Naive thymus-derived CD8-positive, alpha-beta T cell (primary cell): ENCODE data around the gene LCK. TPM values are rescaled to one million over a fixed set of nuclear protein-coding genes. Genes with fewer than 3 reads are reported as not detected.

ENCODE experiments used
- ATAC-seq, 2 donors: fragments of 150-1000 bp; cut with Tn5 transposase in 1 of 2; sonication (Bioruptor Pico), chemical (Tn5 transposase) in 1 of 2; 1 replicate in 1 of 2; 2 replicates in 1 of 2; pipeline ENCODE4 v1.10.0; 2021; ENCODE audit warnings: mild to moderate bottlenecking in 2 of 2, moderate library complexity in 2 of 2
- POLR2A ChIA-PET: fragments of 350-600 bp; sonication (Branson Sonifier 250); formaldehyde crosslinking; loops from one replicate; lab custom pipeline; 2021; ENCODE audit warnings: antibody characterized with exemption; lab: Charles Lee
- DNase-seq, 10 donors: peaks; one replicate each; pipeline versions ENCODE4 v3.0.0 to v3.0.0-alpha.2; 2020 to 2022
- H3K27ac Mint-ChIP-seq, 10 donors: one replicate each; pipeline ENCODE4 v1.8.0; 2020 to 2022; ENCODE audit warnings: mild to moderate bottlenecking in 10 of 10, mixed read lengths in 10 of 10, moderate library complexity in 4 of 10, inconsistent platforms in 1 of 10
- H3K27me3 Mint-ChIP-seq, 5 donors: one replicate each; pipeline ENCODE4 v1.8.0; 2021 to 2022; ENCODE audit warnings: mixed read lengths in 5 of 5
- H3K36me3 Mint-ChIP-seq, 3 donors: one replicate each; pipeline ENCODE4 v1.8.0; 2020 to 2022; ENCODE audit warnings: mixed read lengths in 3 of 3, mild to moderate bottlenecking in 2 of 3, inconsistent platforms in 1 of 3
- H3K4me1 Mint-ChIP-seq, 4 donors: one replicate each; pipeline ENCODE4 v1.8.0; 2021 to 2022; ENCODE audit warnings: mixed read lengths in 4 of 4
- H3K4me3 Mint-ChIP-seq, 10 donors: one replicate each; pipeline ENCODE4 v1.8.0; 2020 to 2022; ENCODE audit warnings: mild to moderate bottlenecking in 10 of 10, mixed read lengths in 10 of 10, moderate library complexity in 6 of 10, inconsistent platforms in 1 of 10
- H3K9me3 Mint-ChIP-seq, 9 donors: one replicate each; pipeline ENCODE4 v1.8.0; 2020 to 2022; ENCODE audit warnings: mixed read lengths in 9 of 9, mild to moderate bottlenecking in 3 of 9, inconsistent platforms in 1 of 9, moderate library complexity in 1 of 9
- polyA plus RNA-seq, 3 donors: library from polyadenylated mRNA; unstranded; fragments of 300-500 nt; fragmentation: Illumina TruSeq; gene quantifications; one replicate each; pipeline ENCODE4 v1.2.3, GENCODE V29; 2021
- total RNA-seq, 8 experiments: library from RNA in 2 of 8; stranded (reverse) in 2 of 8; gene quantifications; one replicate each; pipeline ENCODE4 v1.2.3 and lab custom pipeline; 2021 to 2026

The LCK gene
- total and polyA plus RNA-seq, 5 experiments from 2014 or later = 509 to 1,069 (median 876) TPM

DNA sequence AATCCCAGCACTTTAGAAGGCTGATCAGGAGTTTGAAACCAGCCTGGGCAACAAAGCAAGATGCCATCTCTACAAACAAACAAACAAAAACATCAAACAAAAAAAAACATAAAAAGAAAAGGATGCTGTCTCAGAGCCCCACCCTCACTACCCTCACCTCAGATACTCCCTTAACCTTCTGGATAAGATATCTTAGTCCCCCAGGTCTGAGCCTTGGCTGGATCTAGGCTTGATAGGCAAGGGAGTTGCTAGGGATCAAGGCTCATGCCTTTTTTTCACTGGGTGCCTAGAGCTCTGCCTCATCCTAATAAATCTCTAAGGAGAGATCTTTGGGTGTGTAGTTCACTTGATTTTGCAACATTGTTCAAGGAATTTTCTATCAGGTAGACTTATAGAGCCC lies 48.3 kb downstream of the LCK start:
- Mint-ChIP-seq H3K4me3 (peak overlapping the region in 1 of 10 donors; percentile 36), H3K36me3 (peaks cover 6 to 83% (median 18%) of the 10 kb centered on the region in 3 donors), H3K27ac (peak overlapping the region in 7 of 10 donors; percentile 15 to 85 (median 65))

DNA sequence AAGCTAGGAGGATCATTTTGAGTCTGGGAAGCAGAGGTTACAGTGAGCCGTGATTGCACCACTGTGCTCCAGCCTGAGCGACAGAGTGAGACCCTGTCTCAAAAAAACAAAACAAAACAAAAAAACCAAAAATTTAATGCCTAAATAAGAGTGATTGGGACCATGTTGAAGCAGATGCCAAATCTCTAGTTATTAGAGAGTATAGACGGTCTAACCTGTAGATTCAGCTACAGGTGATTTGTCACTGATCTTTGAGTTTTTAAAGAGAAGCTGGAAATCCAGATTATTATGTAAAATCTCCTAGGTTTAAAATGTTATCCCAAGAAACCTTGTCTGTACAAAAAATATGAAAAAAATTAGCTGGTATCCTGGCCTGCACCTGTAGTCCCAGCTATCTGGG lies 52.3 kb downstream of the LCK start:
- no peaks in the 10 kb centered on the region for H3K9me3 Mint-ChIP-seq
- H3K27ac Mint-ChIP-seq = peak overlapping the region in 3 of 10 donors; percentile 2 to 80 (median 7)
- peaks cover 11 to 86% (median 24%) of the 10 kb centered on the region in 3 donors for H3K36me3 Mint-ChIP-seq
- POLR2A ChIA-PET = interaction anchor here (0.6 to 0.7 kb wide), 3 partner anchors 49 to 262 kb away, joined by 3 to 5 read pairs (median 3); no protein-coding TSS in a partner anchor
- H3K4me3 Mint-ChIP-seq = no peak overlapping the region
- DNase-seq (no peak), ATAC-seq (no peak)
- peaks cover 27 to 72% (median 60%) of the 10 kb centered on the region in 4 donors for H3K4me1 Mint-ChIP-seq
- H3K27me3 Mint-ChIP-seq = no peaks in the 10 kb centered on the region

More for the DNA sequence above, 48.3 kb downstream of the LCK start:
- Mint-ChIP-seq H3K9me3 (no peaks in the 10 kb centered on the region), H3K4me1 (peaks cover 35 to 81% (median 67%) of the 10 kb centered on the region in 4 donors), H3K27me3 (no peaks in the 10 kb centered on the region)
- POLR2A ChIA-PET = interaction anchor here (0.5 to 1.0 kb wide), 2 partner anchors 27 to 532 kb away, joined by 3 to 5 read pairs; no protein-coding TSS in a partner anchor
- DNase-seq = no peak
- no peak for ATAC-seq

DNA sequence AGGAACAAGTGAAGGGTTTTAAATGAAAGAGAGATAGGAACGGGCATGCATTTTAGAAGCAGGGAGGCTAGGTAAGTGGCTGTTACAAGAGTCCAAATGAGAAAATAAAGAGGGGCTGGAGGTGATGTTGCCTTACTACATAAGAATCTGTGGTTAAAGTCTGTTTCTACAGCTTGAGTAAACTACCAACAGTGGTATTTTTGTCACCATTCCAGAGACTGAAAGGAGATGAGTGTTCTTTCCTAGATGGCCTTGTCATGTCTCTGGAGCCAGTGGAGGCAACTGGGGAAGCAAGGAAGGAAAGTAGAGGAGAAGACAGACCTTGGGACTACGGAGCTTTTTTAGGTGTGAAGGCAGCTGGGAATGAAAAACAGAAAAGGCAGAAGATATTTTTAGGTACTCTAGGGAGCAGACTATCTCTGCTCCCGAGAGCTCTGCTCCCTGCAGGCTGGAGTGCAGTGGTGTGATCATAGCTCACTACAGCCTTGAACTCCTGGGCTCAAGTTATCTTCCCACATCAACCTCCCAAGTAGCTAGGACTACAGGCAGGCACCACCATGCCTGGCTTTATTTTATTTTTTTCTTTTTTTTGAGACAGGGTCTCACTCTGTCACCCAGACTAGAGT lies 53.0 kb downstream of the LCK start:
- DNase-seq (no peak), ATAC-seq (no peak)
- Mint-ChIP-seq H3K27ac (peak overlapping the region in 8 of 10 donors; percentile 2 to 80 (median 23)), H3K9me3 (no peaks in the 10 kb centered on the region), H3K36me3 (peaks cover 11 to 87% (median 24%) of the 10 kb centered on the region in 3 donors), H3K27me3 (no peaks in the 10 kb centered on the region), H3K4me3 (peak overlapping the region in 2 of 10 donors; percentile 16 to 56), H3K4me1 (peaks cover 29 to 74% (median 61%) of the 10 kb centered on the region in 4 donors)
- POLR2A ChIA-PET = interaction anchor here (0.7 to 1.3 kb wide), 4 partner anchors 12 to 63 kb away, joined by 3 to 4 read pairs (median 3); partner anchors contain the start of genes HDAC1 and MARCKSL1

DNA sequence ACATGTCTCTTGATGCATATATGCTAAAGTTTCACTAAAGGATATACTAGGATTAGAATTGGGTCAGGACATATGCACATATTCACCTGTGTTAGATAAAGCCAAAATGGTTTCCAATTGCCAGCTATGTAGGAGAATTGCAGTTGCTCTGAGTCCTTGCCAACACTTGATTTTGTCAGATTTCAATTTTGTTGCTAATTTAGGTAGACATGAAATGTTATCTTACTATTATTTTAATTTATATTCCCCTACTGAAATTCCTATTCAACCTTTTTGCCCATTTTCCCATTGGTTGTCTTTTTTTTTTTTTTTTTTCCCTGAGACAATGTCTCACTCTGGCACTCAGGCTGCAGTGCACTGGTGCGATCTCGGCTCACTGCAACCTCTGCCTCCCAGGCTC lies 54.2 kb downstream of the LCK start:
- POLR2A ChIA-PET = interaction anchor here (0.7 to 1.3 kb wide), 4 partner anchors 29 to 659 kb away, joined by 3 read pairs; partner anchors contain the start of gene RNF19B
- DNase-seq = no peak
- Mint-ChIP-seq H3K36me3 (peaks cover 11 to 83% (median 24%) of the 10 kb centered on the region in 3 donors), H3K9me3 (no peaks in the 10 kb centered on the region), H3K4me1 (peaks cover 34 to 73% (median 60%) of the 10 kb centered on the region in 4 donors), H3K4me3 (no peak overlapping the region), H3K27me3 (no peaks in the 10 kb centered on the region), H3K27ac (peak overlapping the region in 2 of 10 donors; percentile 15 to 34)
- ATAC-seq = no peak

DNA sequence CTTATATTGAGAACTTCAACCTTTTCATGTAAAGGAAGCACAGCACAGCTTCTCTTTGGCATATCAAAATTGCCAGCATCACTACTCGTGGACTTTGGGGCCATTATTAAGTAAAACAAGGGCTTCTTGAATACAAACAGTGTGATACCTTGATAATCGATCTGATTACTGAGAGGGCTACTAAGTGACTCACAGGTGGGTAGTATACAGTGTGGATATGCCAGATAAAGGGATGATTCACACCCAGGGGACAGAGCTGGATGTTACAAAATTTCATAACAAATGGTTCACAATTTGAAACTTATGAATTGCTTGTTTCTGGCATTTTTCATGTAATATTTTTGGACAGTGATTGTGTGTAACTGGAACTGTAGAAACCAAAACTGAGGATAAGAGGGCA lies 56.3 kb downstream of the LCK start:
- H3K27ac Mint-ChIP-seq = peak overlapping the region in 9 of 10 donors; percentile 9 to 81 (median 69)
- H3K9me3 Mint-ChIP-seq = no peaks in the 10 kb centered on the region
- ATAC-seq (no peak), DNase-seq (no peak)
- peak overlapping the region in 3 of 10 donors; percentile 1 to 44 (median 39) for H3K4me3 Mint-ChIP-seq
- peaks cover 11 to 69% (median 24%) of the 10 kb centered on the region in 3 donors for H3K36me3 Mint-ChIP-seq
- POLR2A ChIA-PET = interaction anchor here (1.5 to 1.7 kb wide), 2 partner anchors 15 to 58 kb away, joined by 3 to 5 read pairs; no protein-coding TSS in a partner anchor
- H3K27me3 Mint-ChIP-seq = no peaks in the 10 kb centered on the region
- peaks cover 34 to 74% (median 61%) of the 10 kb centered on the region in 4 donors for H3K4me1 Mint-ChIP-seq

DNA sequence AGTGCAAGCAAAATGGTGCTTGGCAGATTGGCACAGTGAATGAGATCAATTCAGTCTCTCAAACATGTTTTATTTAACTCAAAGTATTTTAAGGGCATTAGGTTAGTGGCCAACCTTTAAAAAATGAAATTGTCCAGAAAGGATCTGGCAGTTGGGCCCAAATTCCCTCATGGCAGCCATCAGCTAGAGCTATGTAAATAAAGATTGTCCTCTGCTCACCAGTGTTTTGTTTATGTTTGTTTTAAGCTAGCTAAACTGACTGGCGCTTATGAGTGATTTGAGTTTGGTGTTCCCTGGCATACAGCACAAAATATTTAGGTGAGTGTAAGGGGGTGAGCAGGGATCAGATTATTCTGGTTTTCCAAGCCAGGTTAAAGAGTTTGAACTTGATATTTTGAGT lies 58.9 kb downstream of the LCK start:
- H3K4me3 Mint-ChIP-seq = peak overlapping the region in 2 of 10 donors; percentile 4 to 11
- H3K27ac Mint-ChIP-seq = peak overlapping the region in 9 of 10 donors; percentile 7 to 85 (median 55)
- ATAC-seq (no peak), DNase-seq (no peak)
- no peaks in the 10 kb centered on the region for H3K27me3 Mint-ChIP-seq
- POLR2A ChIA-PET = interaction anchor here (0.6 to 1.2 kb wide), 4 partner anchors 12 to 42 kb away, joined by 3 to 5 read pairs (median 3); no protein-coding TSS in a partner anchor
- H3K36me3 Mint-ChIP-seq = peaks cover 5 to 55% (median 7%) of the 10 kb centered on the region in 3 donors
- peaks cover 27 to 74% (median 59%) of the 10 kb centered on the region in 4 donors for H3K4me1 Mint-ChIP-seq
- no peaks in the 10 kb centered on the region for H3K9me3 Mint-ChIP-seq

DNA sequence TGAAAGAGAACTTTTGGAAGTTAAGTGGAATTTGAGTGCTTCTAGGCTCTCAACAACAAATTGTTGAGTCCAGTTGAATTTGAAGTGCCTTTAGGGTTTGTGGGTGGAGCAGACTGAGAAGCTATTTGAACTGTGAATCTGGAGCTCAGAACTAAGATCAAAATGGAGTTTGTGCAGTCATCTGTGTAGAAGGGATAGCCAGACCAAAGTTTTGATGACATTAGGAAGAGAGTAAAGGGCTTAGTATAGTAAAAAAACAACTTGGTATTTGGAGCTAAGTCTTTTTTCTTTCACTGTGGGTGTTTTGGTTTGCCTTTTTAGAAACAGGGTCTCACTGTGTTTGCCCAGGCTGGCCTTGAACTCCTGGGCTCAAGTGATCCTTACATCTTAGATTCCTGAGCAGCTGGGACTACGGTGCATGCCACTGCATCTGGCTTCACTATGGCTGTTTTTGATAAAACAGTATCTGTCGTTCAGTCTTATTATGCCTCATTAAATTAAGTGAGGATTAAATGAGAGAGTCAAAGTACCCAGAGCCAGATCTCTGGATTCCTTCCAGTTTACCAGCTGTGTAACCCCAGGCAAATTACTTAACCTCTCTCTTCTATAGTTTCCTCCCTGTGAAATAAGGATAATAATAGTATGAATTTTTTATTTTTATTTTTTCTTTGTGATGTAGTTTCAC lies 60.8 kb downstream of the LCK start:
- POLR2A ChIA-PET = interaction anchor here (1.0 kb wide), 1 partner anchor 10 kb away, joined by 3 read pairs; no protein-coding TSS in a partner anchor
- Mint-ChIP-seq H3K27me3 (no peaks in the 10 kb centered on the region), H3K36me3 (peaks cover 0 to 50% (median 0%) of the 10 kb centered on the region in 3 donors), H3K9me3 (no peaks in the 10 kb centered on the region), H3K4me1 (peaks cover 29 to 69% (median 62%) of the 10 kb centered on the region in 4 donors), H3K4me3 (peak overlapping the region in 1 of 10 donors; percentile 2), H3K27ac (peak overlapping the region; percentile 15 to 88 (median 80))
- DNase-seq = no peak
- no peak for ATAC-seq

DNA sequence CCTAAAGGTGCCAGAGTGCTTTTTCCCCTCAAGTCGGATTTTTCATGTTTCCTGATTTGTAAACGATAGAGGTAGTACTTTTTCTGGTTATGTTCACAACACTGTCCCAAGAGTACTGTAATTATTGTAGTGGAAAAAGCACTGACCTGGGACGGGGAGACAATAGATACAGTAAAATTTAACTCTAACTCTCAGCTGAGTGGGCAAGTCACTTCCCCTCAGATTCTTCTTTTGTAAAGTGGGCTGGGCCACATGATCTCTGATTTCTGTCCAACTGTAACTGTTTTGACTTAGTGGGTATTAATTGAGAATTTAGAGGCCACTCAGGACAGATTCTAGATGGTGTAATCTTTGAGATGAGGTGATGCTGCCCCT lies 65.8 kb downstream of the LCK start:
- POLR2A ChIA-PET = no interaction called here
- H3K27me3 Mint-ChIP-seq = no peaks in the 10 kb centered on the region
- DNase-seq = no peak

DNA sequence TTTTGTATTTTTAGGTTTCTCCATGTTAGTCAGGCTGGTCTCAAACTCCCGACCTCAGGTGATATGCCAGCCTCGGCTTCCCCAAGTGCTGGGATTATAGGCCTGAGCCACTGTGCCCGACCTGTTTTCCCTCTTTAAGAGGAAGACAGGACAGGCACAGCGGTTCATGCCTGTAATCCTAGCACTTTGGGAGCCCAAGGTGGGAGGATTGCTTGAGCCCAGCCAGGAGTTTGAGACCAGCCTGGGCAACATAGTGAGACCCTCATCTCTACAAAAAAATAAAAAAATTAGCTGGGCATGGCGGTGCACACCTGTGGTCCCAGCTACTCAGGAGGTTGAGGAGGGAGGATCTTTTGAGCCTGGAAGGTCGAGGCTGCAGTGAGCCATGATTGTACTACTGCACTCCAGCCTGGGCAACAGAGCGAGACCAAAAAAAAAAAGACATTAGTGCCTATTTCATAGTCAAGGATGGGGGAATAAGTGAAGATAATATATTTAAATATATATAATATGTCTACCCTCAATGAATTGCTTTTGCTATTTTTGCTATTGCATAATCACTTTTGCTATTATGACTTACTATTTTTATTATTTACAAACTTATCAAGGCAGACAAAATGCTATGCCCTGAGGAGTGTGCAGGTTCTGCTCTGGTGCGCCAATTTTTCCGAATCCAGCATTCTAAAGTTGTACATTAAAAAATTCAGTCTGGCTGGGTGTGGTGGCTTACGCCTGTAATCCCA lies 67.2 kb downstream of the LCK start:
- H3K36me3 Mint-ChIP-seq = peaks cover 0 to 48% (median 0%) of the 10 kb centered on the region in 3 donors
- ATAC-seq (no peak), DNase-seq (no peak)
- H3K27me3 Mint-ChIP-seq = no peaks in the 10 kb centered on the region
- POLR2A ChIA-PET = interaction anchor here (0.7 kb wide), 1 partner anchor 44 kb away, joined by 3 read pairs; no protein-coding TSS in a partner anchor
- H3K27ac Mint-ChIP-seq = peak overlapping the region in 7 of 10 donors; percentile 37 to 80 (median 44)
- peaks cover 19 to 53% (median 45%) of the 10 kb centered on the region in 4 donors for H3K4me1 Mint-ChIP-seq
- no peak overlapping the region for H3K4me3 Mint-ChIP-seq
- no peaks in the 10 kb centered on the region for H3K9me3 Mint-ChIP-seq

More for the DNA sequence above, 65.8 kb downstream of the LCK start:
- Mint-ChIP-seq H3K27ac (peak overlapping the region in 8 of 10 donors; percentile 21 to 81 (median 68)), H3K4me1 (peaks cover 15 to 46% (median 34%) of the 10 kb centered on the region in 4 donors), H3K9me3 (no peaks in the 10 kb centered on the region), H3K36me3 (peaks cover 0 to 51% (median 0%) of the 10 kb centered on the region in 3 donors), H3K4me3 (peak overlapping the region in 1 of 10 donors; percentile 5)
- ATAC-seq = no peak

DNA sequence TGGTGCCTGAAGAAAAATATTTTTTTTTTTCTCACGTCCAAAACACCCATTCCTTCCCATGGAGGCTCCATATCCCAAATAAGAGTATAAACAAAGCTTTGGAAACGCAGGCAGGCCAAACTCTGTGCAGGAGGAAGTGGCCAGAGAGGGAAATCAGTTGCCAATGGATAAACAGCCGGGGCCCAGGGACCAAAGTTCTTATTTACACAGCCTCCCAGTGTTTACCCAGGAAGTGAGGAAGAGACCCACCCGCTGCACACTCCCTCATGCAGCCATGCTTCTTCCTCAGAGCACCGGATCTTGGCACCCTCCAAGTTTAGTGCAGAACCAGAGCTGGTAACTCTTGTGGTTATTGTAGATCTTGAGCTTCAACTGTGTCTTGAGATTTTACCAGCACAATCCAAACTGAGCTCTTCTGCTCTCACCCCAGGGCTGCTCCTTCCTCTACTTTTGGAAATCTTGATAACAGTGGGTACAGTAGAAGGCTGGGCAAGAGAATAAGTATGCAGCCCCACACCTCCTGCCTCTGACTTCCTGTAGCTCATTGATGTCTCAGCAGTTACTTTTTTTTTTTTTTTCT lies 70.7 kb downstream of the LCK start:
- POLR2A ChIA-PET = interaction anchor here (0.6 to 4.5 kb wide), 26 partner anchors 10 to 344 kb away, joined by 3 to 44 read pairs (median 5); partner anchors contain the start of genes BSDC1, HDAC1, IQCC and LCK
- H3K27me3 Mint-ChIP-seq = no peaks in the 10 kb centered on the region
- peaks cover 0 to 47% (median 0%) of the 10 kb centered on the region in 3 donors for H3K36me3 Mint-ChIP-seq
- ATAC-seq = peak; percentile 90 to 91
- peak in 6 of 10 donors; percentile 16 to 55 (median 36) for DNase-seq
- H3K27ac Mint-ChIP-seq = peak overlapping the region; percentile 67 to 94 (median 91)
- H3K4me1 Mint-ChIP-seq = peaks cover 14 to 54% (median 36%) of the 10 kb centered on the region in 4 donors
- H3K4me3 Mint-ChIP-seq = peak overlapping the region; percentile 62 to 88 (median 72)
- no peaks in the 10 kb centered on the region for H3K9me3 Mint-ChIP-seq

DNA sequence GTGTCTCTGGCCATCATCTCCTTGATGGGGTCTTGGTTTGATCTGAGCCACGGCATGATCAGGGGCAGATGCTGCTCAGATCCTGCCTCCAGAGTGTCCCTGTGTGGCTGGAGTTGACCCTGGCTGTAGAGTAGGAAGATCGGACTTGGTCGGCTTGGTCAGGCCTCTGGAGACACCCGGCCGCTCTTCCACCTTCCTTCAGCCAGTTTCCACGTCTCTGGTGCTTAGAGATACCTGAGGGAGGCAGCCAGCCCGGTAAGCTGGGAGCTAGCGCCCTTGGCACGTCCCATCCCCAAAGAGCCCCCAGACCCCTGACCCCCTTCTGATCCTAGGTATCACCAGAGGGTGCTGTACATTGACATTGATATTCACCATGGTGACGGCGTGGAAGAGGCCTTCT lies 76.1 kb downstream of the LCK start:
- no peaks in the 10 kb centered on the region for H3K9me3 Mint-ChIP-seq
- no peaks in the 10 kb centered on the region for H3K27me3 Mint-ChIP-seq
- POLR2A ChIA-PET = interaction anchor here (1.2 kb wide), 1 partner anchor 24 kb away, joined by 4 read pairs; no protein-coding TSS in a partner anchor
- DNase-seq = no peak
- no peak overlapping the region for H3K4me3 Mint-ChIP-seq
- H3K27ac Mint-ChIP-seq = no peak overlapping the region
- ATAC-seq = no peak
- peaks cover 0 to 74% (median 14%) of the 10 kb centered on the region in 3 donors for H3K36me3 Mint-ChIP-seq
- peaks cover 7 to 30% (median 18%) of the 10 kb centered on the region in 4 donors for H3K4me1 Mint-ChIP-seq
